ENCODE data around the gene PIGR.
A peak's percentile ranks its signal among the peaks of the same experiment; 100 is the strongest.

Gene PIGR

GRCh38 chr1:206982216-206982615 lies 36.0 kb upstream of the PIGR start:
- POLR2A ChIA-PET = no interaction called here
- TF ChIP-seq CTCF (IDR thresholded peaks at IDR 0.05; ENCODE audit: insufficient read depth, low read length, missing control alignments) = peak; percentile 65
- no peak overlapping the region for H3K4me3 ChIP-seq (ENCODE audit: low read depth, low read length)
- CTCF ChIA-PET = interaction anchor here (0.6 to 5.9 kb wide), 62 partner anchors 9 to 520 kb away, joined by 3 to 49 read pairs (median 5); partner anchors contain the start of genes DYRK3, EIF2D, FCAMR and FCMR
- no peak for DNase-seq (ENCODE audit: low read depth, low spot score)

- ChIA-PET POLR2A (no interaction called here), CTCF (interaction anchor here (0.6 to 5.9 kb wide), 19 partner anchors 10 to 500 kb away, joined by 3 to 49 read pairs (median 9); partner anchors contain the start of genes DYRK3 and FCAMR)
- no peak for DNase-seq (ENCODE audit: low read depth, low spot score)
- TF ChIP-seq CTCF (IDR thresholded peaks at IDR 0.05; ENCODE audit: insufficient read depth, low read length, missing control alignments) = peak; percentile 43
- no peak overlapping the region for H3K4me3 ChIP-seq (ENCODE audit: low read depth, low read length)
Measured at GRCh38 chr1:206979379-206980043, 33.2 kb upstream of the PIGR start.

GRCh38 chr1:206978259-206978658 lies 32.0 kb upstream of the PIGR start:
- ChIA-PET CTCF (interaction anchor here (1.0 to 5.8 kb wide), 3 partner anchors 28 to 488 kb away, joined by 5 to 32 read pairs (median 6); no protein-coding TSS in a partner anchor), POLR2A (no interaction called here)
- DNase-seq (ENCODE audit: low read depth, low spot score) = no peak
- H3K4me3 ChIP-seq (ENCODE audit: low read depth, low read length) = no peak overlapping the region
- no peak for TF ChIP-seq CTCF (IDR thresholded peaks at IDR 0.05; ENCODE audit: insufficient read depth, low read length, missing control alignments)

GRCh38 chr1:206975306-206975705 lies 29.0 kb upstream of the PIGR start:
- POLR2A ChIA-PET = no interaction called here
- CTCF ChIA-PET = interaction anchor here (1.2 kb wide), 1 partner anchor 8 kb away, joined by 3 read pairs; no protein-coding TSS in a partner anchor
- TF ChIP-seq CTCF (IDR thresholded peaks at IDR 0.05; ENCODE audit: insufficient read depth, low read length, missing control alignments) = no peak

GRCh38 chr1:206974140-206974539 lies 27.9 kb upstream of the PIGR start:
- DNase-seq (ENCODE audit: low read depth, low spot score) = no peak
- ChIA-PET CTCF (interaction anchor here (1.0 to 3.0 kb wide), 4 partner anchors 9 to 248 kb away, joined by 3 to 30 read pairs (median 6); no protein-coding TSS in a partner anchor), POLR2A (no interaction called here)
- no peak overlapping the region for H3K4me3 ChIP-seq (ENCODE audit: low read depth, low read length)
- no peak for TF ChIP-seq CTCF (IDR thresholded peaks at IDR 0.05; ENCODE audit: insufficient read depth, low read length, missing control alignments)

More at GRCh38 chr1:206975306-206975705, 29.0 kb upstream of the PIGR start:
- H3K4me3 ChIP-seq (ENCODE audit: low read depth, low read length) = no peak overlapping the region
- no peak for DNase-seq (ENCODE audit: low read depth, low spot score)

- no peak for DNase-seq (ENCODE audit: low read depth, low spot score)
- ChIA-PET CTCF (interaction anchor here (1.0 to 3.0 kb wide), 9 partner anchors 10 to 246 kb away, joined by 3 to 30 read pairs (median 3); no protein-coding TSS in a partner anchor), POLR2A (no interaction called here)
- TF ChIP-seq CTCF (IDR thresholded peaks at IDR 0.05; ENCODE audit: insufficient read depth, low read length, missing control alignments) = no peak
- H3K4me3 ChIP-seq (ENCODE audit: low read depth, low read length) = no peak overlapping the region
Measured at GRCh38 chr1:206972728-206973127, 26.5 kb upstream of the PIGR start.

All from AG04449 (cell line).